ENCODE results near the gene ADGRF1. TPM values are rescaled to one million over a fixed set of nuclear protein-coding genes. Genes with fewer than 3 reads are reported as not detected.

Gene ADGRF1
- total RNA-seq, result 33.3 TPM

DNA sequence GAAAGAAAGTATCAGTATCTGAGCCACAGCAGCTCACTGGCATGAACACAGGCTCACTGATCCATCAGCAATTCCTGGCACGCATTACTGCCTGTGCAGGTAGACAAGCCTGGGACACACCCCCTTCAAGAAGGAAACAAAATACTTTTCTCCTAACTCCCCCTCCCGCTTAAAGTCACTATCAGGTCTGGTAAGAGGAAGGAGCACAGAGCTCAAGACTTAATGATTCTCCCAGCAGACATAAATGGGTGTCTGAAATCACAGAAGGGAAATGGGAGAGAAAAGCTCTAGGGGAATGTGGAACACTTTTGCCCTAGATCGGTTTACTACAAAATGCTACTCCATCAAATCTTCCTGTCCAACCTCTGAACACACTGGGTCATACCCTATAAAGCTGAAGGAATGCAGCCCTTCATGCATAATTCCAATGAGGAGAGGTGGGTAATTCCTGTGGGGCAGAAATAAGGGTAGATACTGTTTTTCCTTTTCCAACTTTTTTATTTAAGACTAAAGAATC lies at the start of gene ADGRF1:
Gene ADGRF1 (minus strand): TSS at position 58 of the 517 bp plus-strand sequence. CDS start 13,271 bp downstream, outside the sequence.

Other genes starting within 250 kb of the ADGRF1 start
- not detected for gene MEP1A, start 248.9 kb downstream of the ADGRF1 start, total RNA-seq
- gene ADGRF5, start 120.4 kb downstream of the ADGRF1 start, total RNA-seq, result 41.4 TPM

Measured in metanephros (tissue), 1 donor.